Natural killer cell treated with Interleukin-12 subunit alpha and Interleukin-12 subunit beta and Interleukin-15 and Interleukin-18, amount 100 ng/mL, for 72 hours (primary cell): Measurements from ENCODE around the gene OSTN. TPM values are rescaled to one million over a fixed set of nuclear protein-coding genes. Genes with fewer than 3 reads are reported as not detected.
A peak's percentile ranks its signal among the peaks of the same experiment; 100 is the strongest.
"Not testable (repeated sequence)": the region's sequence is repeated elsewhere in the genome, so short reads cannot be mapped to it uniquely, and the experiment has no call there.

ENCODE experiments used
- ATAC-seq, 2 donors: fragments of 150-1000 bp; cut with Tn5 transposase in 1 of 2; sonication (Bioruptor Pico), chemical (Tn5 transposase) in 1 of 2; 2 replicates each; pipeline ENCODE4 v1.10.0; 2021
- DNase-seq: peaks from one replicate; pipeline ENCODE4 v3.0.0; 2022; ENCODE audit warnings: low spot score
- H3K27ac Mint-ChIP-seq, 2 donors: 1 replicate in 1 of 2; 2 replicates in 1 of 2; pipeline ENCODE4 v1.8.0; 2022; ENCODE audit warnings: mixed read lengths in 2 of 2, mild to moderate bottlenecking in 1 of 2, moderate library complexity in 1 of 2
- H3K27me3 Mint-ChIP-seq, 2 donors: 1 replicate in 1 of 2; 2 replicates in 1 of 2; pipeline ENCODE4 v1.8.0; 2022; ENCODE audit warnings: mixed read lengths in 2 of 2
- H3K36me3 Mint-ChIP-seq: one replicate; pipeline ENCODE4 v1.8.0; 2022; ENCODE audit warnings: mixed read lengths
- H3K4me1 Mint-ChIP-seq, 2 donors: 1 replicate in 1 of 2; 2 replicates in 1 of 2; pipeline ENCODE4 v1.8.0; 2022; ENCODE audit warnings: low read depth in 2 of 2, mixed read lengths in 2 of 2, mild to moderate bottlenecking in 1 of 2
- H3K4me3 Mint-ChIP-seq: one replicate; pipeline ENCODE4 v1.8.0; 2022; ENCODE audit warnings: mixed read lengths
- H3K9me3 Mint-ChIP-seq: 2 replicates; pipeline ENCODE4 v1.8.0; 2022; ENCODE audit warnings: mixed read lengths
- total RNA-seq, 2 donors: library from RNA; stranded (reverse); gene quantifications; one replicate each; pipeline ENCODE4 v1.2.3, GENCODE V29; 2022

Gene OSTN
- total RNA-seq, 2 donors from 2014 or later: not detected

DNA sequence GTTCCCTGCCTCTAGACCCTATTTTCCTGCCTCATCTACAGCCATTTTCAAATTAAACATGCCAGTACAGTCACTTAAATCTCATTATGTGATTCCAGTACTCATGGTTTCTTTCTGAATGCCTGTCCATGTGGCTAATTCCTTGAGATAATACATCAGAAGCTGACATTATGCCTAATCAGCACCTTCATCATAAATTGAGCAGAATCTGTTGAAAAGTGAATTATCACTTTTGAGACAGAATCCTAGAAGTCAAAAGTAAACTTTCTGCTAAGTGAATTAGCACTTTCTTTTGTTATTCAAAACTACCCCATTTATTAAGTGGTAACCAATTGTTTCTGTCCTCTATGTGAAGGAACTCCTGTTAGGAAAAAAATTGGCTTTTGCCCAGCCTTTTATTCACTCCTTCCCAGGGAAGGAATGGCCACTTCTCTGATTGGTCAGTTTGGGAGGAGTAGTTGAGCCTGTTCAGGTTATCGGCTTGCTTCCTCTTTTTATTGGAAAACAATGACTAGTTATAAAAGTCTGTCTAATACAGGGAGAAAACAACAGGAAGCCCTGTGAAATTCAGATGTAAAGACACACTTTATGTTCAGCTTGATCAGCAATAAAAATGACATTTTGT, 40.5 kb downstream of the OSTN start:
- H3K36me3 Mint-ChIP-seq: no peaks in the 10 kb centered on the region
- no peaks in the 10 kb centered on the region for H3K9me3 Mint-ChIP-seq
- H3K27ac Mint-ChIP-seq: no peak overlapping the region
- H3K4me3 Mint-ChIP-seq: no peak overlapping the region
- ATAC-seq: no peak
- DNase-seq: no peak
- peaks cover 0 to 6% of the 10 kb centered on the region in 2 donors for H3K4me1 Mint-ChIP-seq
- no peaks in the 10 kb centered on the region for H3K27me3 Mint-ChIP-seq

DNA sequence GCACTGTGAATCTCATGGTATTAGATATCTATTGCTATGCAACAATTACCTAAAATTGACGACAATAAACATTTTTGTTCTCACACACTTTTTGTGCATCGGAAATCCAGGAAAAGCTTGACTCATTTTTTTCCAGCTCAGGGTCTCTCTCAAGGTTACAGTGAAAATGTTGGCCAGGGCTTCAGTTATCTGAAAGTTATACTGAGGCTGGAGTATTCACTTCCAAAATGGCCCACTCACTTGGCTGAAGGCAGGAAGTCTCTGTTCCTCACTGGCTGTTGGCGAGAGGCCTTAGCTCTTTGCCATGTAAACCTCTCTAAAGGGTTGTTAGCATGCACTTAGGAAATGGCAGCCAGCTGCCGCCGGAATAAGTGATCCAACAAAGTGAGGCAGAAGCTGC, 41.4 kb downstream of the OSTN start:
- H3K4me1 Mint-ChIP-seq: peaks cover 0 to 3% of the 10 kb centered on the region in 2 donors
- H3K36me3 Mint-ChIP-seq: no peaks in the 10 kb centered on the region
- H3K4me3 Mint-ChIP-seq: no peak overlapping the region
- H3K27me3 Mint-ChIP-seq: no peaks in the 10 kb centered on the region
- no peak overlapping the region for H3K27ac Mint-ChIP-seq
- ATAC-seq: no peak
- DNase-seq: no peak
- no peaks in the 10 kb centered on the region for H3K9me3 Mint-ChIP-seq

DNA sequence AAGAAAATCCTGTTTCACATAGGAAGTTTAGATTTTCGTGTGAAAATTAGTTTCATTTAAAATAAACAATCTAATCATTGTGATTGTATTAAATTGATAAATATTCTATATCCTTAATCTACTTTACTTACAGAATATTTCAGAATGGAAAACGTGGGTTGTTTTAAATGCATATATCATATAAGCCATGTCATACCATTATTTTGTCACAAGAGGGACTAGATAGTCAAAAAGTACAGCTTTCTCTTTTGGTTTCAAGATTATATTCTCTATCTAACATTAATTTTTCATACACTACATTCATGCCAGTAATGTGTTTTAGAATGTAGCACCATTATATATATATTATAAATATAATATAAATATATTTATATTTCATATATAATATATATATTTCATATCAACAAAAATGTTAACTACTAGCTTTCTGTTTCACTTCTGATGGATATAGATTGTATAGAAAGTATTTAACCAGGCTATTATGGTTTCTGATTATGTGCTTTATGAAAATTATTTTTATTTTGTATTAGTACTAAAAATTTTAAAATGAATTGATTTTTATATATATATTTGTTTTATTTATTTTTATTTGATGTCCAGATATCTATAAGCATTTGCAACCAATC, 45.3 kb downstream of the OSTN start:
- ATAC-seq (no peak), DNase-seq (no peak)
- no peak overlapping the region for H3K4me3 Mint-ChIP-seq
- H3K27ac Mint-ChIP-seq: no peak overlapping the region
- peaks cover 0 to 2% of the 10 kb centered on the region in 2 donors for H3K27me3 Mint-ChIP-seq
- no peaks in the 10 kb centered on the region for H3K9me3 Mint-ChIP-seq
- no peaks in the 10 kb centered on the region for H3K36me3 Mint-ChIP-seq
- no peaks in the 10 kb centered on the region for H3K4me1 Mint-ChIP-seq

DNA sequence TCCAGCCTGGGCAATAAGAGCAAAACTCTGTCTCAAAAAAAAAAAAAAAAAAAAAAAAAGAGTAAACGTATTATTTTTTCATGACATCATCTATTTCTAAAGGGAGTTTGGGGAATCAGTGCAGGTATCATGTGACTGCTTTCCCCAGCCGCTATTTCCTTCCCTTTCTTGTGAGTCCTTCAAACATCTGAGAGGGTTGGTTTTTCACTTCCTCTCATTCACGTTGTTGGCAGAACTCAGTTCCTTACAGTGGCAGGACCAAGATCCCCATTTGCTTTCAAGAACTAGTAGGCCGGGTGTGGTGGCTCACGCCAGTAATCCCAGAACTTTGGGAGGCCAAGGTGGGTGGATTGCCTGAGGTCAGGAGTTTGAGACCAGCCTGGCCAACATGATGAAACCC, 47.0 kb downstream of the OSTN start:
- not testable (repeated sequence) for H3K4me3 Mint-ChIP-seq, H3K4me1 Mint-ChIP-seq, DNase-seq, H3K36me3 Mint-ChIP-seq, H3K9me3 Mint-ChIP-seq, H3K27me3 Mint-ChIP-seq, H3K27ac Mint-ChIP-seq, ATAC-seq

DNA sequence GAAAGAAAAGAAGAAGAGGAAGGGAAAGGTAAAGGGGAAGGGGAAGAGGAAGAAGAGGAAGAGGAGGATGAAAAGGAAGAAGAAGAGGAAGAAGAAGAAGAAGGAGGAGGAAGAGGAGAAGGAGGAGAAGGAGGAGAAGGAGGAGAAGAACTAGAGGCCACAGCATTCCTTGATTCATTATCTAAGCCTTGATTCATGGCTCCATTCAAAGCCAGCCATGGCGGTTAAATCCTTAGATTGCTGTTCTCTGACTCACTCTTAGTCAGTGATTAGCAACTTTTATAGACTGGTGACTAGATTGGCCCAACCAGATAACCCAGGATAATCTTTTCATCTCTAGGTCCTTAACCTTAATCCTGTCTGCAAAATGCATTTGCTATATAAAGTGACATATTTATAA, 47.6 kb downstream of the OSTN start:
- Mint-ChIP-seq H3K4me3 (no peak overlapping the region), H3K27ac (no peak overlapping the region), H3K4me1 (no peaks in the 10 kb centered on the region), H3K27me3 (peaks cover 0 to 2% of the 10 kb centered on the region in 2 donors), H3K36me3 (no peaks in the 10 kb centered on the region), H3K9me3 (no peaks in the 10 kb centered on the region)
- ATAC-seq (no peak), DNase-seq (no peak)

DNA sequence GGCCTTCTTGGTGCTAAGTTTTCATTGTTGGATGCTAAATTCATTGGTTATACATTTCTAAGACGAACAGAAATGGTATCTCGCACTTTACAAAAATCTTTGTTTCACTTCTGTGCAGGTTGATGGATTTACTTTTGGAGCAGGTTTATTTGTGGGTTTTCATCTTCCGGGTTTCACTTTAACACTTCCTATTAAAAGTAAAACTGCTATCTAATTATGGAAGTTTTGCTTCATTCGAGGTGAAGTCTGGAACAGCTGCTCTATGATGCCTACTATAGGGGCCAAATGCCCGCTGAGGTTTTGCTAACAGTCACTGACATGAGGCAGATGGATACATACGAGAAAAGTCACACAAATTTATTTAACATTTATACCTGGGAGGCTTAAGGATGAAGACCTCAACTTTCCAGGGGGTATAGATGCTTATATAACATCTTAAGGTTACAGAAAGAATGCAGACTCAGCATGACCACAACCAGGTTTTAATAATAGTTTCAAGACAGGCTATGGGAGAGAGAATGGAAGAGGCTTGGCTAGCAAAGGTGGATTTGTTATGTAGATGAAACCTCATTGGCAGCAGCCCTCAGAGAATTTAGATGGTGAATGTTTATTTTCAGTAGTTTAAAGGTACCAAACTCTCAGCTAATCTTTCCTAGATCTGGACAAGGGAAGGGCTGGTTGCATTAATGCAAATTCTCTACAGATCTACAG, 54.2 kb downstream of the OSTN start:
- H3K36me3 Mint-ChIP-seq: no peaks in the 10 kb centered on the region
- DNase-seq (no peak), ATAC-seq (no peak)
- H3K9me3 Mint-ChIP-seq: no peaks in the 10 kb centered on the region
- H3K4me1 Mint-ChIP-seq: peaks cover 0 to 6% of the 10 kb centered on the region in 2 donors
- H3K27ac Mint-ChIP-seq: no peak overlapping the region
- no peaks in the 10 kb centered on the region for H3K27me3 Mint-ChIP-seq
- H3K4me3 Mint-ChIP-seq: peak overlapping the region; percentile 32

DNA sequence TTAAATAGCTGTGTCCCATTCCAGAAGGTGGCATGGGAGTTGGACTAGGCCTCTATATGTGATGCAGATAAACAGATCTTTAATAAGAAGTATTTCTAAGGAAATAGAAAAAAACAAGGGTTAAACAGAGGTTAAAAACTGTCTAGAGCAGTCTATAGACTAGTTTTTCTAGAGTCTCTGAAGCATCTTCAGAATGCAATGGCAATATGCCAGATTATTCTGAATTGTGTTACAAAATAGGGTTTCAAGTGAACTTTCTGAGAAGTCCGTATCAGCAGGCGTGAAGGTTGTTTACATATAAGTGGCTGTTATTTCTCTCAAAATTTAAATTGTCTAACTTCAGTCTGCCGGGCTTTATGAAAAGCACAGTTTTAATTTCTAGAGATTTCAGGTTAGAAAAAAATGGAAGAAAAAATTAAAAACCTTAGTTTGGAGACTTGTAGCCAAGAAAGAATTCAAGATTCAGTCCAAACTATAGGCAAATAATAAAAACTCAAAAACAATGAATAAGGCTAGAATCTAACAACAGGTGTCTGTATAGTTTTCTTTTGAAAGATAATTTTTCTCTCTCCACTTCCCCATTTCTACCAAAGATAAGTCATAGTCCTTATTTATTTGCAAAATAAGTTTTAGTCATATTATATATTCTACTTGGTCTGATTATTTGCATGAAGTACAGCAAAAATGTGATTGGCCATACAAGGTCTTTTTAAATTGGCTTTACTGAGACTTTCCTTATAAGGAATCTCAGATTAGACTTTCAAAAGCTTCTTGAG, 55.2 kb downstream of the OSTN start:
- no peaks in the 10 kb centered on the region for H3K36me3 Mint-ChIP-seq
- H3K4me1 Mint-ChIP-seq: peaks cover 0 to 6% of the 10 kb centered on the region in 2 donors
- no peak for ATAC-seq

DNA sequence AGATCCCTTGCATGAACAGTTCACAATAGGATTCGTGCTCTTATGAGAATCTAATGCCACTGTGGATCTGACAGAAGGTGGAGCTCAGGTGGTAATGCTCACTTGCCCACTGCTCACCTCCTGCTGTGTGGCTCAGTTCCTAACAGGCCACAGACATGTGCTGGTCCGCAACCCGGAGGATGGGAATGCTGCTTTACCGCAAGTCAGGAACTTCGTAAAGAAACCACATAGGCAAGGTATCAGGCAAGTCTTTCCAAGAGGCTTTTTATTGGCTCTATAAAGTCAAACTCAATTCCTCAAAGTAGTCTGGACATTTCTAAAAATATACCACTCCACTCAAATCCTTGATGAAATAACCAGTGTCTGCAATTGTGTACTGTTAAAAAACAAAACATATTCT, 56.1 kb downstream of the OSTN start:
- H3K36me3 Mint-ChIP-seq: no peaks in the 10 kb centered on the region

More for the DNA sequence above, 55.2 kb downstream of the OSTN start:
- Mint-ChIP-seq H3K9me3 (no peaks in the 10 kb centered on the region), H3K27me3 (no peaks in the 10 kb centered on the region), H3K27ac (no peak overlapping the region), H3K4me3 (no peak overlapping the region)
- no peak for DNase-seq

DNA sequence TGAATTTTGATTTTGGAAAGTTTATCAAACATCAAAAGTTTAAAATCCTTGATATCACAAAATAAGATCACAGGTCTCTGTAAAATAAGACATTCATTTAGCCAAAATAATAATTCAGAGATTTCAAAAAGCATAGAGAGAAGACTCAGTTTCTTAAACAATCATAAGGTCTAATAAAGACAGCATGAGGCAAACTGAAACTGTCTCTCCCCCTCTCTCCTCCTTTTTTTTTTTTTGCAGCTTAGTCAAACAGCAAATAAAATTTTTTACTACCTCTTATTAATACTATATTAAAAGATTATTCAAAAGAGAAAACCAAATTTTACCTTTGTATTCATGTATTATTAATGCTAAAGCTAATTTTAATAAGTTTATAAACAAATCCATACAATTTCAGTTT, 57.4 kb downstream of the OSTN start:
- Mint-ChIP-seq H3K27me3 (no peaks in the 10 kb centered on the region), H3K4me1 (peaks cover 0 to 6% of the 10 kb centered on the region in 2 donors), H3K9me3 (no peaks in the 10 kb centered on the region), H3K27ac (no peak overlapping the region), H3K4me3 (no peak overlapping the region), H3K36me3 (no peaks in the 10 kb centered on the region)
- DNase-seq (no peak), ATAC-seq (no peak)

More for the DNA sequence above, 56.1 kb downstream of the OSTN start:
- DNase-seq (no peak), ATAC-seq (no peak)
- Mint-ChIP-seq H3K4me3 (no peak overlapping the region), H3K9me3 (no peaks in the 10 kb centered on the region), H3K27ac (no peak overlapping the region), H3K27me3 (no peaks in the 10 kb centered on the region), H3K4me1 (peaks cover 0 to 6% of the 10 kb centered on the region in 2 donors)

DNA sequence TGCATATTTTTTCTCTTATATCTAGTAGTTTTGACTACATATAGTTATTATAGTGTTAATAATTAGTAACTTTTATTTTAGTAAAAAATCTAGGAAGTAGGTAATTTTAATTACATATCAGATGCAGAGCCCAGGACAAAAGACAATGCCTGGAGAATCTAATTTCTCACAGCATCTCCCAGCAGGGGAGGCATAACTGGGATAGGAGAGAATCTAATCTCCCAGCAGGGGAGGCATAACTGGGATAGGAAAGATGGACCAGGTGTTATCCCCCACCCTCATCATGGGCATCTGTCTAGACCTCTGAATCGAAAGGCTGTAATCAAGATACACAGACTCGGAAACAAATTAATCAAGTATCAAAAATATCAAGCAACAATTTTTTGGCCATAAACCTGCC, 58.2 kb downstream of the OSTN start:
- H3K36me3 Mint-ChIP-seq: no peaks in the 10 kb centered on the region
- peaks cover 0 to 6% of the 10 kb centered on the region in 2 donors for H3K4me1 Mint-ChIP-seq
- H3K27me3 Mint-ChIP-seq: no peaks in the 10 kb centered on the region
- no peak overlapping the region for H3K27ac Mint-ChIP-seq
- DNase-seq (no peak), ATAC-seq (no peak)
- H3K4me3 Mint-ChIP-seq: no peak overlapping the region
- H3K9me3 Mint-ChIP-seq: no peaks in the 10 kb centered on the region

DNA sequence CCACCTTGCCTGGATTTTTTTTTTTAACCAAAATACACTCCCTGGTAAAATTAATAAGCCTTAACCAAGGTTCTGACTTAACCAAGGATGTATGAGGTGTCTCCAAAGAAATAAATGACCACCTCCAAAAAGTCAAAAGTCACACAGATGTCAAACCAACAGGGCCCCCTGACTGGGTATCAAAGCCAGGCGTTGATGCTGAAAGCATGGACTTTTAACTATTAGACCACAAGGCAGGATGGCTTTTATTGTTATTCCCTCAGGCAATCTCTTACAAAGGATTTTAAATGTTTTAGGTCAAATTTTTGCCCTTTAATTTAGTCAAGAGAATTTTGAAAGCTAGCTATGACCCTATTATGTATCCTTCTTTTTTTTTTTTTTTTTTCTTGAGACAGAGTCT, 60.4 kb downstream of the OSTN start:
- H3K27me3 Mint-ChIP-seq: peaks cover 0 to 2% of the 10 kb centered on the region in 2 donors
- no peaks in the 10 kb centered on the region for H3K36me3 Mint-ChIP-seq
- ATAC-seq (no peak), DNase-seq (no peak)
- peaks cover 2% of the 10 kb centered on the region for H3K9me3 Mint-ChIP-seq
- no peak overlapping the region for H3K27ac Mint-ChIP-seq
- H3K4me1 Mint-ChIP-seq: peaks cover 0 to 3% of the 10 kb centered on the region in 2 donors
- no peak overlapping the region for H3K4me3 Mint-ChIP-seq

DNA sequence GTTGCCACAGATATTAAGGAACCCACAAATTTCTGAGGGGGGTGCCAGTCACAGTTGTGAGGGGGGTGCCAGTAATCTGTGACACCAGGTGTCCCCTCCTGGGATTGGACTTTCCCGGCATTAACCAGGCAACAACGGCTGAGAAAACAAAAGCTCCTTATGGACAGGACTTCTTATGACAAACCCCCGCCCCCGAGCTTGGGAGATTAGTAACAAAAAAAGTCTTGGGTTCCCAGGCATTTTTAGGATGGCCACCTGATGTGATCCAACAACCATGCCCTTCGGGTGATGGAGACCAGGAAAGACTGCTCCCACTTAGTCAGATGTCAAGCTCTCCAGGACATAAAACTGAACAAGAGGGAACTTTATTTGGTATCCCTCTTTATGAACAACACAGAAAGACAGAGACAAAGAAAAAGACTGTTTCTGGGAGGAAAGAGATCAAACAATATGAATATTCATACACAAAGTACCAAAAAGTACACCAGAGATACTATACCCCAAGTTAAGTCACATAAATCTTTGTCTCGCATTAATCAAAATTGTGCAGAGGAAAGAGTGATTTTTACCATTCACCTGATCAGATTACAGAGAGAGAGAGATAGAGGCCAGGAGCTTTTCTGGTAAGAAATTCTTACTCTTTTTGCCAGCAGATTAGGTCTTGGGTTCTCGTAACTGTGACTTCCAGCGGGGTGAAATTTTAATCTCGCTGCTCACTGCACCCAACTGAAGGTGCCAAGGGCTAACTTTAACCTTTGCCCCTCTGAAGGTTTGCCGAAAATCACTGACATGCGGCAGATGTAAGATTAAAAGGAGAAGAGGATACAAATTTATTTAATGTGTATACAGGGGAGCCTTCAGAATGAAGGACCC, 61.6 kb downstream of the OSTN start:
- no peak for ATAC-seq
- Mint-ChIP-seq H3K4me1 (peaks cover 0 to 3% of the 10 kb centered on the region in 2 donors), H3K27ac (no peak overlapping the region)

DNA sequence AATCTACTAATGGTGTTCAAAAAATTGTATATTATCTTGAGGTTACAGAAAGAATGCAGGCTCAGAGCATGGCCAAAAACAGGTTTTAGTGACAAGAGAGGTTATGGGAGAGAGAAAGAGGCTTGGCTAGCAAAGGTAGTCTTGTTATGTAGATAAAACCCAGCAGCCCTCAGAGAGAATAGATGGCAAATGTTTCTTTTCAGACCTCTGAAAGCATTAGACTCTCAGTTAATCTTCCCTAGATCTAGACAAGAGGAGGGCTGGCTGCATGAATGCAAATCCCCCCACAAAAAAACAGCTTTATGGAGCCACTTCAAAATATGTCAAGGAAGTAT, 62.2 kb downstream of the OSTN start:
- Mint-ChIP-seq H3K36me3 (no peaks in the 10 kb centered on the region), H3K27ac (no peak overlapping the region), H3K9me3 (peaks cover 2% of the 10 kb centered on the region), H3K4me3 (no peak overlapping the region), H3K27me3 (peaks cover 0 to 2% of the 10 kb centered on the region in 2 donors), H3K4me1 (peaks cover 0 to 3% of the 10 kb centered on the region in 2 donors)
- ATAC-seq: no peak
- DNase-seq: no peak

More for the DNA sequence above, 61.6 kb downstream of the OSTN start:
- Mint-ChIP-seq H3K4me3 (no peak overlapping the region), H3K27me3 (peaks cover 0 to 2% of the 10 kb centered on the region in 2 donors), H3K36me3 (no peaks in the 10 kb centered on the region), H3K9me3 (peaks cover 2% of the 10 kb centered on the region)
- DNase-seq: no peak
